ENCODE results near the gene PJA2. TPM values are rescaled to one million over a fixed set of nuclear protein-coding genes. Genes with fewer than 3 reads are reported as not detected.

The PJA2 gene
- total RNA-seq, 4 donors from 2014 or later = 74.5 to 120 (median 90.4) TPM

DNA sequence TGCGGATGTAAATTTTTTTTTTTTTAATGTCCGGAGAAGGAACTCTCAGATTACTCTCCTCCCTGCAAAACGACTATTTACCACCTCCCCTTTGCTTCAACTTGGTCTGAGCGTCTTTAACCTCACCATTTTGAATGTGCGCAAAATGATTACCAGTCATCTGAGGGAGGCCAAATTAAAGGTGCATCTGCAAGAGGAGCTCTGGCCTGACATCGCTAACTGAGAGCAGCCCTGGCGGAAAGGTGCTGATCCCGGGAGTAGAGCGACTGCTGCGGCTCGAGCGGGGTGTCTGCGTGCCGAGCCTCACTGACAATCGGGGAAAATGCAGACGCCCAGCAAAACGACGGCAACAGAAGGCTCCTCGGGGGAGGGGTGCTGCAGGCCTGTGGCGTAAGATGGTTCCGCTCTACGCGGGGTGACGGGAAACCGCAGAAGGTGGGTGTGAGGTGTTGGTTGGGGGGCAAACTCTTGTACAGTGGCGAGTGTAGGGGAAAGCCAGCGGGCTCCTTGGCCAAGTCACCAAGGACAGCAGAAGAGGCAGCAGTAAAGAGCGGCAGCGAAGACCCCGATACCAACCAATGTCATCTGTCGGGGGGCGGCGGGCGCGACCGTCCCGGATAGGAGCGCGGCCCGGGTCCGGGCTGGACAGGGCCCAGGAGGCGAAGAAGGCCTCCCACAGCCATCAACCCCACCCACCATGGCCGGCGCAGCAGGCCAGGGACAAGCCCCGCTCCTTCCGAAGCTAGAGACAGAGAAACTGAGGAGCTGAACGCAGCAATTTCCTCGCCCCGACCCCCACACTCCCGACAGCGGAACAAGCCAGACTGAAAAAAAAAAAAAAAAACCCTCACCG lies 557 bp downstream of the PJA2 start:
- peak; percentile 33 for ATAC-seq (ENCODE audit: low FRiP score)
- TF ChIP-seq, protein P1, sequence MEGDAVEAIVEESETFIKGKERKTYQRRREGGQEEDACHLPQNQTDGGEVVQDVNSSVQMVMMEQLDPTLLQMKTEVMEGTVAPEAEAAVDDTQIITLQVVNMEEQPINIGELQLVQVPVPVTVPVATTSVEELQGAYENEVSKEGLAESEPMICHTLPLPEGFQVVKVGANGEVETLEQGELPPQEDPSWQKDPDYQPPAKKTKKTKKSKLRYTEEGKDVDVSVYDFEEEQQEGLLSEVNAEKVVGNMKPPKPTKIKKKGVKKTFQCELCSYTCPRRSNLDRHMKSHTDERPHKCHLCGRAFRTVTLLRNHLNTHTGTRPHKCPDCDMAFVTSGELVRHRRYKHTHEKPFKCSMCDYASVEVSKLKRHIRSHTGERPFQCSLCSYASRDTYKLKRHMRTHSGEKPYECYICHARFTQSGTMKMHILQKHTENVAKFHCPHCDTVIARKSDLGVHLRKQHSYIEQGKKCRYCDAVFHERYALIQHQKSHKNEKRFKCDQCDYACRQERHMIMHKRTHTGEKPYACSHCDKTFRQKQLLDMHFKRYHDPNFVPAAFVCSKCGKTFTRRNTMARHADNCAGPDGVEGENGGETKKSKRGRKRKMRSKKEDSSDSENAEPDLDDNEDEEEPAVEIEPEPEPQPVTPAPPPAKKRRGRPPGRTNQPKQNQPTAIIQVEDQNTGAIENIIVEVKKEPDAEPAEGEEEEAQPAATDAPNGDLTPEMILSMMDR (IDR thresholded peaks at IDR 0.05) = no peak

DNA sequence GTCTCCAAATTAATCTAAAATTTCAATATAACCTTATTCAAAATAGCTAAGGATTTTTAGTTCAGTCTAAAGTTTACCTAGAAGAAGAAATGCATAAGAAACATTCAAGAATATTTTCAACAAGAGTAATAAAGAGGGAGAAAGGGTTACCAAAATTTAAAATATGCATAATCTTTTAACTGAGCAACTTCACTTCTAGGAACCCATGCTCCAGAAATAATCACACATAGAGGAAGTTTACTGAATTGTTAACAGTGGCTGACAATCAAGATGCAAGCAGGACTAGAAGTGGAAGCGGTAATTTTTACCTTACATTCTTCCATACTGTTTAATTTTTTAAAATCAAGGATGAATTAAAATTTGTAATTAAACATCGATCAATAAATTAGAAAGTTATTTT lies 1.9 kb downstream of the PJA2 start:
- no peak for DNase-seq (ENCODE audit: low spot score)
- TF ChIP-seq, protein P1 (IDR thresholded peaks at IDR 0.05) = no peak
- ATAC-seq (ENCODE audit: low FRiP score) = no peak

More for the DNA sequence above, 557 bp downstream of the PJA2 start:
- DNase-seq (ENCODE audit: low spot score) = peak; percentile 39

DNA sequence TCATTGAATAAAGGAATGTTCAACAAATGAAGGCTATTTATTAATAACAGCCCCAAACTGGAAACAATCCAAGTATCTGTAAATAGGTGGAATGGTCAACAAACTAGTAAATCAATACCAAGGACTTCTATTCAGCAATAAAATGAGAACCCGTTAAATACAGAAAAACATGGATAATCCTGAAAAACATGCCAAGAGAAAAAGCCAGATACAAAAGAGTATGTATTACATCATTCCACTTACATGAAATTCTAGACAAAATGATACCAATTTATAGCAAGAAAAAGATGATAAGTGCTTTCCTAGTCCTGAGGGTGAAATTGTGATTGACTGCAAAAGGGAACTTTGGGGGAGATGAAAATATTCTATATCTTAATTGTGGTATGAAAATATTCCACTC lies 3.1 kb downstream of the PJA2 start:
- DNase-seq (ENCODE audit: low spot score) (no peak), ATAC-seq (ENCODE audit: low FRiP score) (no peak)
- TF ChIP-seq, protein P1 (IDR thresholded peaks at IDR 0.05) = no peak

DNA sequence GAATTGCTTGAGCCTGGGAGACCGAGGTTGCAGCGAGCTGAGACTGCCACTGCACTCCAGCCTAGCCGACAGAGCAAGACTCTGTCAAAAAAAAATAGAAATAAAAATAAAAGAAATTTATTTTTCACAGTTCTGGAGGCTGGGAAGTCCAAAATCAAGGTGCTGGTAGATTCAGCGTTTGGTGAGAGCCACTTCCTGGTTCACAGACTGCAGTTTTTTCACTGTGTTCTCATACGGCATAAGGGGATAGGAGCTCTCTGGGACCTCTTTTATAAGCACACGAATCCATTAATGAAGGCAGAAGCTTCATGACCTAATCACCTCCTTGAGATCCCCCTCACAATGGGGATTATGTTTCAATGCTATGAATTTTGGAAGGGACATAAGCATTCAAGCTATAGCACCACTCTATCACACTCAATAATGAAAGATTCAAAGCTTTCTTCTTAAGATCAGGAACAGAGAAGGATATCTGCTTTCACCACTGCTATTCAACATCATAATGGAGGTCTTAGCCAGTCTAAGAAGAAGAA lies 5.3 kb downstream of the PJA2 start:
- DNase-seq (ENCODE audit: low spot score) (no peak), ATAC-seq (ENCODE audit: low FRiP score) (no peak)
- TF ChIP-seq, protein P1 (IDR thresholded peaks at IDR 0.05) = no peak

DNA sequence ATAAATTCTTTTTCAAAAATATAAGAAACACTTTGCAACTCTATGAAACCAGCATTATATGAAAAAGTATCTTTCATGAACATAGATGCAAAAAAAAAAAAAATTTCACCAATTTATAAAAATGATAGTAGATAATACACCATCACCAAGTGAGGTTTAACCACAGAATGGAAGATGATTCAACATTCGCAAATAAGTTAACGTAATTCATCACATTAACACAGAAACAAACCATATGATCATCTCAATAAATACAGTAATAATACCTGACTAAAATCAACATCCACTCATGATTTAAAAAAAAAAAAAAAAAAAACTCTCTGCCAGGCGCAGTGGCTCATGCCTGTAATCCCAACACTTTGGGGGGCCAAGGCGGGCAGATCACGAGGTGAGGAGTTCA lies 6.3 kb downstream of the PJA2 start:
- TF ChIP-seq, protein P1 (IDR thresholded peaks at IDR 0.05) = no peak
- ATAC-seq (ENCODE audit: low FRiP score) (no peak), DNase-seq (ENCODE audit: low spot score) (no peak)

DNA sequence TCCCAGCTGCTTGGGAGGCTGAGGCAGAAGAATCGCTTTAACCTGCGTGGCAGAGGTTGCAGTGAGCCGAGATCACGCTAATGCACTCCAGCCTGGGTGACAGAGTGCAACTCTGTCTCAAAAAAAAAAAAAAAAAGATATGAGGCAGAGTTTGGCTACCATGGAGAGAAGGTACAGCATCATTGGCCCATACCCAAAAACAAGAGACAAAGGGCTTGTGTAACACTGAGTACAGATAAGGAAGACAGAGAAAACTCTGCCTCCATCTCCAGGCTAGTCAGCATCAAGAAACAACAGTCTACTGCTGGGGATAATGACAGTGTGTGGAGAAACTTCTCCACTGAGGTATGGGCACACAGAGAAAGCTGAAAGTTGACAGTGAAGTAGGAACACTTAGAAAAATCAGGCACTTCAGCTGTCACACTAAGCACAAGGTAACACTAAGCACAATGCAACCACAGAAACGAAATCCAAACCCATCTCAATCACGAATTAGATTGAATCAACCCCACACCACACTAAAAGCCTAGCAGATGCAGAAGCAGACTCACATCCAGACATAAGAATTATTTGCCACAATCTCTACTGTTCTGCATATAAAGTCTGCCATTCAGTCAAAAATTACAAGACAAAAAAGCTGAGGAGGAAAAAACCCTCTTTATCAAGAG lies 10.5 kb downstream of the PJA2 start:
- ATAC-seq (ENCODE audit: low FRiP score) (no peak), DNase-seq (ENCODE audit: low spot score) (no peak)
- TF ChIP-seq, protein P1 (IDR thresholded peaks at IDR 0.05) = no peak

Data from omental fat pad (tissue), 4 donors.